GM10847 (cell line): Measurements from ENCODE around the gene LAD1.

Source experiments
- POLR2A ChIP-seq: IDR thresholded peaks from 2 replicates; pipeline ENCODE4 v1.6.1; 2011; ENCODE audit not compliant: insufficient read length; ENCODE audit errors: extremely low read depth

LAD1 gene

DNA sequence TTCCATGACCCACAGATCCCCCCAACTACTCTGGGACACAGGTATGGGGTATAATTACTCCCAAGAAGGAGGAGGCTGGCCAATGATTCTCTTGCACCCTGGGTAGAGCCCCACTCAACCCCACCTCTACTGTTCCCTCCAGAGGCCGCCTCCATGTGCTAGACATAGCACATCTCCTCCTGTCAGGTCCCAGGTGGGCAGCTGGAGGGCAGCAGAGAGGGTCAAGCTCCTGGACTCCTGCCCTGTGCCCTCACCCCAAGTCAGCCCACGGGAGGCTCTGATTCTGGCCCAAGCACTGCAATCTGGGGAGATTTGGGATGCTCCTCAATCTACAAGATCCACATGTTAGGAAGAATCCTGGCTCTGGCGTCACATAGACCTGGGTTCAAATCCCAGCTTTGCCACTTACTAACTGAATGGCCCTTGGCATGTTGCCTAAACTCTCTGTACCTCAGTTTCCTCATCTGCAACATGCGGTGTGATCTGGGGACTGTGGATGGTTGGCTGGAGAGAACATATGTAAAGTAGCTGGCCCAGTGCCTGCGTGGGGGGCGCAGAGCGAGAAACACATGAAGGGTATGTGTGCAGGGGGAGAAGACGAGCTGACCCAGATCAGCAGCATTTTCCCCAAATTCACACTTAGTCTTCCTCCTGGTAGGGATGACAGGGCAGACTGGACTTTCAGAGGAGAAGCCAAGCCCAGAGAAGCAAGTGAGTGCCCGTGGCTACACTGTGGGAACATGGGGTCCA, 44.8 kb downstream of the LAD1 start:
- TF ChIP-seq POLR2A, result no peak

DNA sequence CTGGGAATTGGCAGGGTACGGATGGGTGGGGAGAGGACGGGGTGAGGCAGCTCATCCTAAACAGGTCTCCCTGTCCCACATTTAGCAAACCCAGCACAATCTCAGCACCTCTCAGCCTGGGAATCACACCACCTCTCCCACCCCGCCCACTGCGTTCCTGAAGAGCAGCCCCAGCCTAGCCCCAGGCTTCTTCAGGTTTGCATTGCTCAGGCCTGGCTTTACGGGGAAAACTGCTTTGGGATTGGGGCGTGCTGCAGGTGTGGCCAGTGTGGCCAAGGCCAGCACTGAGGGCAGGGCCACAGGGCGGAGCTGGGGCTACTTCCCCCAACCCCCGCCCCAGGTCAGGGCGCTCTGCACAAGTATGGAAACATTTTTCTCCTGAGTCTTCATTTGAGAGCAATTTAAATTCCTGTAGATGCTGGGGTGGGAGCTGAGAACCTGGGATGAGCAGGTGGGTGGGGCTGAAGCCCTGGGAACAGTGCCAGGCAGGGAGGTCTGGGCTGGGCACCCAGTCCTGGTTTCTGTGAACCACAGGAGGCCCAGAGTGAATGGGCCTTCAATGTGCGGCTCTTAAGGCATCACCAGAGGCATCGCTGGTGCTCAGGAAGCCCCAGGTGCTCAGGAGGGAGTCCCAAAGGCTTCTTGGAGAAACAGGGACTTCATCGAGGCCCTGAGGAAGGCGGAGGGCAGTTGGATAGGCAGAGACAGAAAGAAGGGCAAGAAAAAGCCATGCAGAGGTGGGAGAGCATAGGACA, 45.8 kb downstream of the LAD1 start:
- no peak for TF ChIP-seq POLR2A

DNA sequence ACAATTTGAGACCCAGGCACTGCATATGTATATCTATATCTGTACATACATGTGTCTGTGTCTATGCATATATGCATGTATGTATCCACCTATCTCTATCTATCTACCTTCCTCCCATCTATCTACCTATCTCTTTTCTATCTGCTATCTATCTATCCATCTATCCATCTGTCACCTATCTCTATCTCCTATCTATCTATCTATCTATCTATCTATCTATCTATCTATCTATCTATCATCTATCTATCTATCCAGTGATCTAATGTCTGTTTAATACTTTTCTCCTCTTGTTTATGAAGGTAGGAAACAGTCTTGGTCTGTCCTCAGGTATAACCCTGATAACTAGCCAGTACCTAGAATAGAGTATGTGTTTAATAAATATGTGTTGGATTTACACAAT, 47.5 kb downstream of the LAD1 start:
- TF ChIP-seq POLR2A, result no peak

DNA sequence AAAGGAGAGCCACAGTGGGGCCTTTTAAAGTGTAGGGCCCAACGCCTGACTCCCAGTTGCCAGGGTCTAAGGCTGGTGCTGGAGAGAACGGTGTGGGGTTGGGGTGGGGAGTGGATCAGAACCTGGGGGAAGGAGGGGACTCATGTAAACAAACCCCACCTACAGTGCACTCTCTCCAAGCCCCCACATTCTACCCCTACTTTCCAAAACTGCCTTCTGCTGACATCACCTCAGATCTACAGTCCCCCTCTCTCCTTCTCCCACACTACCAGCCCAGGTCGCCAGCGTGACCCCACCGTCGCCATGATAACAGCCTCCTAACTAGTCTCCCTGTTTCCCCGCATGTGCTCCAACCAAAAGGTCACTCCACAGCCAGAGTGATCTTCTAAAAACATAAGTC, 48.2 kb downstream of the LAD1 start:
- no peak for TF ChIP-seq POLR2A

DNA sequence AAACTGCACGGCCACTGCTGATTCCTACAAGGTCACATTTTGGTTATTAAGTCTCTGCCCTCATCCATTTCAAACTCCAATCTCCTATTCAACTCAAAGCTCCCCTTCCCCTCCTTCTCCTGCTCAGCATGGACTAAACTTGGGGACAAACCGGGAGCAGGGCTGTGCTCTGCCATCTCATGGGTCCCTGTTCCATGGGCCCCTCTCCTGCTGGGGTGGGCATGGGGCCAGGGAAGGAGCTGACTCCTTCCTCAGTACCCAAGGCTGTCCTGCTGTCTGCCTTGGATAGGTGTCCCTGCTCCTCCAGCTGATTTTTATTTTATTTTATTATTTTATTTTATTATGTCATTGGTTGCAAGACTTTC, 48.8 kb downstream of the LAD1 start:
- TF ChIP-seq POLR2A, result no peak

DNA sequence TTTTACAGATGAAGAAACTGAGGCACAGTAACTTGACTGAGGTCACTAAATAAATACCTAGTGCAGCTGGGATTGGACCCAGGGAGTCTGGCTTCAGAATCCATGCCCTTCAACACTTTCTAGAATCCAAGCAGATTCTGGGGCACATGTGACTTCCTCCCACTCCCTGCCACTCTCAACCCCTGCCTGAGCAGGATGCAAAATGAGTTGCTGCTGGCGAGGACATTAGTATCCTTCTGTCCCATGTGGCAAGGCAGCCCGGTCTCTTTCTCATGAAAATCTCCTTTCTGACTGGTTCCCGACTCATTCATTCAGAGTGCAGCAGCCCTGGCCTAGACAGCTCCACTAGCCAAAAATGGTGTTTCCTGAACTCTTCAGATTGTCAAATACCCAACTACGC, 50.0 kb downstream of the LAD1 start:
- no peak for TF ChIP-seq POLR2A

DNA sequence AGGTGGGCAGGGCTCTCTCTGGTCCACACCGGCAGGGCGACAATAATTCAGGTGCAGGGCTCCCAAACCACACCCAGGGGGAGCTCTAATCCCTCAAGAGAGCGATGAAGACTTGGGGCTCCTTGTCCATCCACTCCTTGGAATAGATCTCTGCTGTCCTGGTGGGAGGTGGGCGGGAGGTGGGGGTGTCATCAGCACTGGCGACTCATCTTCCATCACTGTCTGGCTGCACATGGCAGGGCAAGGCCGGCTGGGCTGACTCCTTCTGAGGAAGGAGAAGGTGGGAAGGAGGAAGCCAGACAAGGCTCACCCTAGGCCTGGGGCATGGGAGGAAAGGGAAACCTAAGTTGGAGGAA, 50.9 kb downstream of the LAD1 start:
- TF ChIP-seq POLR2A, result no peak

DNA sequence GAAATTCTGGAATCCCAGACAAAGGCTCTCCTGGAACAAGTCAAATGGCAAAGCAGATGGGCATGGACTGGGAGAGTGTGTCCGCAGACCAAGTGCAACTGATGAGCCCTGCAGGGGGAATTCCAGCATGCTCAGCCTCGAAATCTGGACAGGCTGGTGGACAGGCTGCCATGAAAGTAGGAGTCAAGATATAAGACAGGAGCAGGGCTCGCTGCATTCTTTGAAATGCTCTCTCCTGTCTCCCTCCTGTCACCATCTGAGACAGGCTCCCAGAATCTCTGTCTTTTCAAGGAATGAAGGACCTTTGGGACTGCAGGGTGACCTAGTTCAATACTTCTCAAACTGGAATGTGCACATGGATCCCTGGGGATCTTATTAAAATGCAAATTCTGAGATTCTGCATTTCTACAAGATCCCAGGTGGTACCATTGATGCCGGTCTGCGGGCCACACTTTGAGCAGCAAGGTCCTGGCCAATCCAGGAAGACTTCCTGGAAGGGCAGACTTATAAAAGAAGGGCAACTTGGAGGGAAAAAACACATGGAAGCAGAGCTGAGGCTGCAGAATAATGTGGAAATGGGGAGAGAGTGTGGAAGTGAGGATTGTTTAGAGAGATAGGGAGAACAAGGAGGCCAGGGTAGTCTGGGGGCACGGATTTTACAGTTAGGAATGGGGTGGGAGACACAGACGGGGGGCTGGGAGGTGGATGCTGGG, 51.5 kb downstream of the LAD1 start:
- TF ChIP-seq POLR2A, result no peak

DNA sequence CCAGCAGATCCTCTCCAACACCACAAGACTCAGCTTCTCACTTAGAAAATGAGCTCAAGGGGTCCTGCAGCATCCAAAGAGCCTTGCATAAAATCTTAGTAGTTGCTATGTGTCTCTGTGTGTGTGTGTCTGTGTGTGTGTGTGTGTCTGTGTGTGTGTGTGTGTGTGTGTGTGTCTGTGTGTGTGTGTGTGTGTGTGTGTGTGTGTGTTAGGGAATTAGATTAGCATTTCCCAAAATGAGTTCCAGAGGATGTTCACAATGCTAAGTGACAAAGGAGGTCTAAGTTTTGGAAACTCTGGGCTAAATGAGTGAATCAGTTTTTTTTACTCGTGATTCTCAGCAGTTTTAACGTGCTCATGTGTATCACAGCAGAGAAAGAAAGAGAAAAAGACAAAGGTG, 52.1 kb downstream of the LAD1 start:
- TF ChIP-seq POLR2A, result no peak

DNA sequence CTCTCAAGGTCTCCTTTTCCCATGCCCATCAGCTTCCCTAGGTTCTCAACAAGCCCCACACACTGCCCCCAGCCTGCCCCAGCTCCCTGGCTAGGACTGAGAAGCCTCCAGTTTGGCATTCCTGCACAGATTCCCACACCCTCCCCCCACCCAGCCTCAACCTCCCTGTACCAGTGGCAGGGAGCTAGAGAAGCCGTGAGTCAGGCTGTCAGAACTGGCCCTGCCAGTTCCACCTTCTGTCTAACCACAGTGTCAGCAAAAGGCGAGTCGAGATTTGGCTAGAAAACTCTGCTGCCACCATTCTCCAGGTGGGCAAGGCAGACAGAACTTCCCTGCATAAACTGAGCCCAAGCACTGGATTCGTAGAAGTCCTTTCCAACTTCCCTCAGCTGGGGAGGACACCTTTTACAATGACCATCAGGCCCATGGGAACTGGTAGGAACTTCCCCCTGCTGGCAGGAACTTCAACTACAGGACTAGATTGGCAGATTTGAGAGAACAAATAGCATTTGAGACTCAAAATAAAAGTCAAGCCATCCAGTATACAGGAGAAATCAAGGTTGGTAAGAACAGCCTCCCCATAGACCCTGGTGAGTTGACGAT, 52.7 kb downstream of the LAD1 start:
- TF ChIP-seq POLR2A, result no peak

DNA sequence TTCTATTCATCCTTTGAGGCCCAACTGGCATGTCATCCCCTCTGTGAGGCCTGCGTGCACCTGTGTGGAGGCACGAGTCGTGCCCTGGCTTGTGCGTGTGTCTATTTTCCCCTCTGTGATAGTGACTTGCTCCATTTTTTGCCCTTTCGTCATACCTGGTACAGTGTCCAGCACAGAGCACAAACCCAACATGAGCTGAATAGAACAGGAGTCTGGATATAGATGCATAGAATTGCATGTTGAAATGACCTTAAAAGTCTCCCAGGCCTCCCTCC, 54.1 kb downstream of the LAD1 start:
- TF ChIP-seq POLR2A, result no peak

DNA sequence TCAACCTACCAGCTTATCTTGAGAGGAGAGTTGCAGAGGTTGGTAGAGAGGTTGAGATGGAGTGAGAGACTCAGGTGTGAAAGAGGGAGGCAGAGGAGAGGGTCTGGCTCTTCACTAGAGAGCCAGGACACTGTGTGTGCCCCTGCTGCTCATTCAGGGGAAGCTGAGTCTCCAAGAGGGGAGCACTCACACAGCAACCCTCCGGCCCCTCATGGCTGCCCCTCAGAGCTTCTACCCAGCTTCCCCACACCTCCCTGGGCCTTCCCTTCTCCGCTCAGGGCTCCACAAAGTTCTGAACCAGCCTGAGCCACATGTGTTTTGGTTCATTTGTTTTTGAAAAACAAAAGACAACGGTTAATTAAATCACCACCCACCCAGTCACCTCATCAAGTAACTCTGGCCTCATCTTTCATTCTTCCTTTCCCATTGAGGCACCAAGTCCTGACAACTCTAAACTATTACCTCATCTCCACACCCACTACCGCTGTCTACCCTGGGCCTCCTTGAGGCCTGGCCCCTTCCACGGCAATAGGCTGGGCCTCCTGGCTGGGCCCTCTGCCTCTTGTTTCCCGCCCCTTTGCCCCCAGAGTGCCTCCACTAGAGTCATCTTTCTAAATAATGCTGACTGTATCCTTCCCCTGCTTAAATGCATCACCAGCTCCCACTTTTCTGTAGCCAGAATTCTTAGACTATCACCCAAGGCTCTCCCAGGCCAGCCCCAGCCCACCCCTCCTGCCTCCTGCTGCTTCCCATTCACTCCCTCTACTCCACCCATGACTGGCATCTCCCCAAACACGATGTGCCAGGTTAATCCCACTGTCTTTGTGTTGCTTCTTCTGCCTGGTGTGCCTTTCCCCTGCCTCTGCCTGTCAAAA, 54.7 kb downstream of the LAD1 start:
- no peak for TF ChIP-seq POLR2A

DNA sequence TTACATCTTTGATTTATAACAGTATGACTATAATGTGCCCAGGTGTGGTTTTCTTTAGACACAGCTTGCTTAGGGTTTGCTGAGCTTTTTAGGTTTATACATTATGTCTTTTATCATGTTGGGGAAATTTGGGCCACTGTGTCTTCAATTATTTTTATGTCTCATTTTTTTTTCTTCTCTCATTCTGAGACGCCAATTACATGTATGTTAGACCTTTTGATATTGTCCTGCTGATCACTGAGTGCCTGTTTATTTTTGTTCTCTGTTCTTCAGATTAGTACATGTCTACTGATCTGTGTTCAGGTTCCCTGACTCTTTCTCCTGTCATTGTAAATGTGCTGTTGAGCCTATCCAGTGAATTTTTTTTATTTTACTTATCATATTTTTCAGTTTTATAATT, 57.7 kb downstream of the LAD1 start:
- TF ChIP-seq POLR2A, result no peak

DNA sequence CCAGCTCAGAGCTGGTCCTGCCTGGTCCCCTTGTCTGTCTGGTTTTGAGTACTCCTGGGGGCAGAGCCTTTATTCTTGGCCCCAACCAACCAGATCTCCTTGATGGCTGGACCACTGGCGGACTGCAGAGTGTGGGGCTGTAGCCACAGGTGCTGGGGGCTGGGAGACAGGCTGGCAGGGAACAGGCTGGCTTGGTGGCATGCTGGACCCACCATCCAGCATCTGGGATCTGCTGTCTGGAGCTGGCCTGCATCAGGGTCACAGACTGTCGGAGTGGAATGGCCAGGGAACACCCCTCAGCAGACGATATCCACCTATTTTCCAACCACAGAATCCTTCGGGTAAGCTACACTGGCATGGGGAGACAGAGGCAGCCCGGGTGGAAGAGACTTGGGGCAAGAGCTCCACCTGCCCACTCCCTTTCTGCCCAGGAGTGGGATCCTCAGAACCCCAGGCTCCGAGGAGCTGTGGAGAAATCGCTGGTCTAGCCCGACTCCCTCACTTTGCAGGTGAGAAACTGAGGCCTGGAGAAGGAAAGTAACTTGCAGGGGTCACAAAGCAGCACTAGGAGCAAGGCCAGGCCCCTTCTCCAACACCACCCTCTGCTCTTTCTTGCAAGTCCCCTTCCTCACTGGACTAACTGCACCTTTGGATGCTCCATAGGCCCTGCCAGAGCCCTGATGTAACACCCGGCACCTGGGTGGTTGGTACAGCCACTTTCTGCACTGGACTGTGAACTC, 62.2 kb downstream of the LAD1 start:
- TF ChIP-seq POLR2A, result no peak

DNA sequence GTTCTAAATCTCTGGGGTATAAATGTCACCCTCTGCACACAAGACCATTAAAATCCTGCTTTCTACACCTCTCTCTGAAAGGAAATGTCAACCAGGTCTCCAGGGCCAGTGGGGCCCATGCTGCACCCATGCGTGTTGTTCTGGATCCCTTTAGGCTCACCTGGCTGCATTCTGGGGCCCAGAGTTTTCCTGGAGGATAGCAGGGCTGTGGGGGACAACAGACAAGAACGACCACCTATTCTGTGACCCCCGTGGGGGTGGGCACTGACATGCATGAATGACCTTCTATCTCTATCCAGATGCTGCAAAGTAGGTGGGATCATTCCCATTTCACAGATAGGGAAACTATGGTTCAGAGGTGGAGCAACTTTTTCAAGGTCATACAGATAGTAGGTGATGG, 63.2 kb downstream of the LAD1 start:
- no peak for TF ChIP-seq POLR2A
